ENCODE measurements around the gene PDCD7. TPM values are rescaled to one million over a fixed set of nuclear protein-coding genes. Genes with fewer than 3 reads are reported as not detected.

PDCD7 gene, protein sequence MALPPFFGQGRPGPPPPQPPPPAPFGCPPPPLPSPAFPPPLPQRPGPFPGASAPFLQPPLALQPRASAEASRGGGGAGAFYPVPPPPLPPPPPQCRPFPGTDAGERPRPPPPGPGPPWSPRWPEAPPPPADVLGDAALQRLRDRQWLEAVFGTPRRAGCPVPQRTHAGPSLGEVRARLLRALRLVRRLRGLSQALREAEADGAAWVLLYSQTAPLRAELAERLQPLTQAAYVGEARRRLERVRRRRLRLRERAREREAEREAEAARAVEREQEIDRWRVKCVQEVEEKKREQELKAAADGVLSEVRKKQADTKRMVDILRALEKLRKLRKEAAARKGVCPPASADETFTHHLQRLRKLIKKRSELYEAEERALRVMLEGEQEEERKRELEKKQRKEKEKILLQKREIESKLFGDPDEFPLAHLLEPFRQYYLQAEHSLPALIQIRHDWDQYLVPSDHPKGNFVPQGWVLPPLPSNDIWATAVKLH
- 22.2 and 25.5 TPM in 2 replicates for total RNA-seq (2014; rRNA removed; shearing (Covaris generic))

DNA sequence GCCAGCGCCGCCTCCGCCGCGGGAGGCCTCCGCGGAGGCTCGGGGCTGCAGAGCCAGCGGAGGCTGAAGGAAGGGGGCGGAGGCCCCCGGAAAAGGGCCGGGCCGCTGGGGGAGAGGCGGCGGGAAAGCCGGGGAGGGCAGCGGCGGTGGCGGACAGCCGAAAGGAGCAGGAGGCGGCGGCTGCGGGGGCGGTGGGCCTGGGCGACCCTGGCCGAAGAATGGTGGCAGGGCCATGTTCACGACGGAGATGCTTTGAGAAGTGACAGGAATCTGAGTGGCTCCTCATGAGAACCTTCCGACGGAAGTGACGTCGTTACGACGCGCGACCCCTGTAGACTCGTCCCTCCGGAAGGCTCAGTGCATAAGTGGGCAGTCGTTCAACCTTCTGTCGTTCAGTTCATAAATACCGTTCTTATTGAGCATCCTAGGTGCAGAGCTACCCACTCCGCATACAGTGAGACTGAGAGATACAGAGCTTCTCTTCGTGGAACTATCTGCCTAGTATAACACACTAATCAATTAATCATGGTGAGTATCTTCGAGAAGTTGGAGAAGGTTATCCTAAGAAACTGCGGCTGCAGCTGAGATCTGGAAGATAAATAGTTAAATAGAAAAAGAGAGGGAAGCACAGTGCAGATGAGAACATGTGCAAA is at the start of gene PDCD7:
Gene PDCD7, minus strand, starts transcription at position 261 of the 653 bp plus-strand sequence. Its CDS starts 27 bp downstream, at position 234.

DNA sequence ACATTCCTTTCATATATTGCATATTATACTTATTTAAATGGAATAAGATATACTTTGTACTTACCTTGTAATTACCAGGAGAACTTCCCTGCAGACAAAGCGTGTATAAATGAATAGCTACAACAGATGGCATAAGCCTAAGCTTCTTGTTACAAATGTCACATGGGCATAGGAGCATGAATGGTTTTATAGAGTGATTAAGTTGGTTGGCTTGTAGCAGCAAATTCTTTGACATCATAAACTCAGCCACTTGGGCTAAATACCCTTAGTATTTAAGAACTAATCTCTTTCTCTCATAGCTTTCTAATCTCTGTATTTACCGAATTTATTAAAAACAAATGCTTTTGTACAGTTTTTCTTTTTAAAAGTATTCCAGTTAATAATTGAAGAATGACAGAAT is 18.5 kb downstream of the PDCD7 start, which contains the start of gene UBAP1L:
Gene UBAP1L, minus strand, starts transcription at position 115 of the 400 bp plus-strand sequence. CDS start 8,985 bp downstream, outside the sequence.

DNA sequence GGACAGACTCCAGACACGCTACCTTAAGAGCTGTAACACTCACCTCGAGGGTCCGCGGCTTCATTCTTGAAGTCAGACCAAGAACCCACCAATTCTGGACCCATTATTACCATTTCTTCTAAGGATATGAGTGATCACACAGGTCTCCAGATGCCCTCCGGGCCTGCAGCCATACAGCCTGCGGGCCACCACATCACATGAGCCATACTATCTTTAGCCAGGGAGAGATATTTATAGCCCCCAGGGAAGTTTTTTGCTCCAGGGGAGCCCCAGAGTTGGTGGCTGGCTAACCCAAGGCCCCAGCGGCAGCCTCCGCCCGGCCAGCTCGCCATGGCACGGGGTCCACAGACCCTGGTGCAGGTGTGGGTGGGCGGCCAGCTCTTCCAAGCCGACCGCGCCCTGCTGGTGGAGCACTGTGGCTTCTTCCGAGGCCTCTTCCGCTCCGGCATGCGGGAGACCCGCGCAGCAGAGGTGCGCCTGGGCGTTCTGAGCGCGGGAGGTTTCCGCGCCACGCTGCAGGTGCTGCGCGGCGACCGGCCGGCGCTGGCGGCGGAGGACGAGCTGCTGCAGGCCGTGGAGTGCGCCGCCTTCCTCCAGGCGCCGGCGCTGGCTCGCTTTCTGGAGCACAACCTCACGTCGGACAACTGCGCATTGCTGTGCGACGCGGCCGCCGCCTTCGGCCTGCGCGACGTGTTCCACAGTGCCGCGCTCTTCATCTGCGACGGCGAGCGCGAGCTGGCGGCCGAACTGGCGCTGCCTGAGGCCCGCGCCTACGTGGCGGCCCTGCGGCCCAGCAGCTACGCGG is 56.9 kb downstream of the PDCD7 start, which contains the start of gene KBTBD13:
Gene KBTBD13, plus strand, starts transcription at position 261 of the 805 bp plus-strand sequence. Its CDS starts 70 bp downstream, at position 331.

DNA sequence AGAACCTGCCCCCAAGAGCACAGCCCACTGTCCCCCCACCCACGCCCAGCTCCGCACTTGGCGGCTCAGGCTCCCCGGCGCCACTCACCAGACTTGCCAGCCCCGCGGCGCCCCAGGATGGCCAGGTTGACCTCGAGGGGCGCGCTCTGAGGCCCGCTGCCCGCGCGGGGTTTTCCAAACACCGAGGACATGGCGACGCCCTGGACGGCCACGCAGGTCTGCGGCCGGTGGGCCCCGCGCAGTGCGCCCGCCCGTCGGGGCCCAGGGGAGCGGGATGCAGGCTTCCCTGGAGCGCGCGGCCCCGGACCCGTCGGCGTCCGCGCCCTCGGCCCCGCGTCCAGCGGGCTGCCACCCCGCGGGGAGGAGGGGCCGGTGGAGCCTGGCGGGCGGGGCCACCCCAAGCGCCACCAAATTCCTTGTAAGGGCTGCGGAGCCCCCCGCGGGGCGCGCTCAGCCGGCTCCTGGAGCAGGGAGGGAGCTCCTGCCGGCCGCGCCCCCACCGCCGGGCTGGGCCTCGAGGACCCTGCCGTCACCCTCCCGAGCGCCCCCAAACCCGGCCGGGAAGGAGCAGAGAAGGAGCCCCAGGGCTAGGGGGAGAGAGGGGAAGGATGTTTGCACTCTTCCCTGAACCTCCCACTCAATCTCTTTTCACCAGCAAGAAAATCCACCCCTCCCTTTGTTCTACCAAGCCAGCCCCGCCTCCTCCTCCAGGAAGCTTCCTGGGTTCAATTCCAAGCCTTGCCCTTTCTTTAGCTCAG is 65.8 kb downstream of the PDCD7 start, which contains the start of gene RASL12:
Gene RASL12, minus strand, starts transcription at position 347 of the 758 bp plus-strand sequence. Its CDS starts 156 bp downstream, at position 191.

Small RNAs within 50 kb of the gene (small RNA-seq; reads per million reads assigned to genes)
- not detected for gene AC013553.1

Other genes starting within 250 kb of the PDCD7 start
- 1.8 and 2.2 TPM in 2 replicates for gene ANKDD1A, start 221.9 kb downstream of the PDCD7 start, total RNA-seq (2014; rRNA removed; shearing (Covaris generic))
- 44.2 and 48.8 TPM in 2 replicates for gene SPG21, start 143.9 kb downstream of the PDCD7 start, total RNA-seq (2014; rRNA removed; shearing (Covaris generic))
- gene MTFMT, start 104.2 kb downstream of the PDCD7 start, total RNA-seq (2014; rRNA removed; shearing (Covaris generic)): 21.9 and 77.4 TPM in 2 replicates
- gene SLC51B, start 88.4 kb downstream of the PDCD7 start, total RNA-seq (2014; rRNA removed; shearing (Covaris generic)): not detected in 2 replicates
- 0.29 and 0.60 TPM in 2 replicates for gene RASL12, start 65.8 kb downstream of the PDCD7 start, total RNA-seq (2014; rRNA removed; shearing (Covaris generic))
- not detected in 2 replicates for gene KBTBD13, start 57.1 kb downstream of the PDCD7 start, total RNA-seq (2014; rRNA removed; shearing (Covaris generic))
- gene UBAP1L, start 18.6 kb downstream of the PDCD7 start, total RNA-seq (2014; rRNA removed; shearing (Covaris generic)): 0.93 and 0.98 TPM in 2 replicates
- gene CLPX, start 51.5 kb upstream of the PDCD7 start, total RNA-seq (2014; rRNA removed; shearing (Covaris generic)): 26.7 and 40.7 TPM in 2 replicates
- not detected in 2 replicates for gene CILP, start 77.7 kb upstream of the PDCD7 start, total RNA-seq (2014; rRNA removed; shearing (Covaris generic))
- 7.2 and 9.1 TPM in 2 replicates for gene PARP16, start 153.1 kb upstream of the PDCD7 start, total RNA-seq (2014; rRNA removed; shearing (Covaris generic))
- gene RNU5A-1, start 162.2 kb upstream of the PDCD7 start, total RNA-seq (2014; rRNA removed; shearing (Covaris generic)): not detected in 2 replicates
- not detected in 2 replicates for gene RNU5B-1, start 170.9 kb upstream of the PDCD7 start, total RNA-seq (2014; rRNA removed; shearing (Covaris generic))
- gene IGDCC3, start 244.2 kb upstream of the PDCD7 start, total RNA-seq (2014; rRNA removed; shearing (Covaris generic)): 0.08 TPM in 1 of 2 replicates, not detected in the other

Data from A375 (cell line).